SU-DHL-6 (cell line): Measurements from ENCODE around the gene HECTD1.

Experiments
- H2AFZ ChIP-seq: fragments of 200-600 bp; sonication (generic); 2 replicates; pipeline ENCODE4 v1.6.1; 2014; ENCODE audit warnings: low read depth, mild to moderate bottlenecking, moderate library complexity, mixed read lengths, antibody characterized with exemption, low read length; ENCODE audit not compliant: severe bottlenecking
- H3F3A ChIP-seq: fragments of 200-600 bp; shearing (Covaris generic); 2 replicates; pipeline ENCODE4 v1.6.0; 2016; ENCODE audit warnings: antibody characterized with exemption, mild to moderate bottlenecking; ENCODE audit not compliant: insufficient read depth
- H3K27ac ChIP-seq: fragments of 200-600 bp; sonication (generic); 2 replicates; pipeline ENCODE4 v1.5.1; 2016; ENCODE audit warnings: low read depth, mild to moderate bottlenecking, low read length, moderate library complexity, mixed read lengths
- H3K27me3 ChIP-seq: fragments of 200-600 bp; sonication (generic), shearing (Covaris generic); 2 replicates; pipeline ENCODE4 v1.6.0; 2014; ENCODE audit warnings: mild to moderate bottlenecking, low read length
- H3K36me3 ChIP-seq: fragments of 200-600 bp; sonication (generic); 2 replicates; pipeline ENCODE4 v1.6.1; 2014; ENCODE audit warnings: mild to moderate bottlenecking, low read length, mixed read lengths
- H3K4me2 ChIP-seq: fragments of 300-600, 200-600 bp; shearing (Covaris generic), sonication (generic); 2 replicates; pipeline ENCODE4 v1.6.0; 2014; ENCODE audit warnings: low read length, low read depth, mild to moderate bottlenecking; ENCODE audit not compliant: poor library complexity, severe bottlenecking
- H3K4me3 ChIP-seq: fragments of 200-600 bp; sonication (generic); 2 replicates; pipeline ENCODE4 v1.5.1; 2014; ENCODE audit warnings: antibody characterized with exemption, low read length, mild to moderate bottlenecking, mixed read lengths; ENCODE audit not compliant: insufficient read depth, poor library complexity, severe bottlenecking
- H3K79me2 ChIP-seq: fragments of 200-600 bp; sonication (generic); 2 replicates; pipeline ENCODE4 v1.6.1; 2014; ENCODE audit warnings: mild to moderate bottlenecking, low read length, moderate library complexity; ENCODE audit not compliant: insufficient read depth
- H3K9ac ChIP-seq: fragments of 200-600 bp; sonication (generic); 2 replicates; pipeline ENCODE4 v1.7.0; 2014; ENCODE audit warnings: mild to moderate bottlenecking, low read length
- H3K9me2 ChIP-seq: fragments of 200-600 bp; sonication (generic); replicated peaks from 2 replicates; pipeline ENCODE4 v1.6.1; 2014; ENCODE audit warnings: low read length; ENCODE audit not compliant: insufficient read depth
- H3K9me3 ChIP-seq: fragments of 200-600 bp; sonication (generic); 2 replicates; pipeline ENCODE4 v1.6.1; 2014; ENCODE audit warnings: low read length, mixed read lengths; ENCODE audit not compliant: insufficient read depth
- H4K20me1 ChIP-seq: fragments of 200-600 bp; sonication (generic); 2 replicates; pipeline ENCODE4 v1.6.1; 2014; ENCODE audit warnings: low read depth, mild to moderate bottlenecking, antibody characterized with exemption, low read length, moderate library complexity, mixed read lengths
- CTCF ChIP-seq: fragments of 200-600 bp; sonication (generic); IDR thresholded peaks from one replicate; pipeline ENCODE4 v1.5.1; 2017; ENCODE audit warnings: antibody characterized with exemption, mild to moderate bottlenecking, low read length, moderate library complexity; ENCODE audit not compliant: insufficient read depth, poor library complexity, severe bottlenecking
- EZH2phosphoT487 ChIP-seq: fragments of 200-600 bp; sonication (generic), shearing (Covaris generic); conservative IDR thresholded peaks from 2 replicates; pipeline ENCODE4 v1.6.1; 2018; ENCODE audit warnings: mild to moderate bottlenecking, antibody characterized with exemption, low read length, moderate library complexity, mixed read lengths

Gene HECTD1

GRCh38 chr14:31161274-31161673, 46.3 kb downstream of the HECTD1 start:
- Histone ChIP-seq H4K20me1 (no peaks in the 10 kb centered on the region), H3K4me3 (no peak overlapping the region), H3K9ac (no peak overlapping the region), H3K79me2 (no peaks in the 10 kb centered on the region), H3K4me2 (no peak overlapping the region), H3K27me3 (no peaks in the 10 kb centered on the region), H3K27ac (no peak overlapping the region), H3K36me3 (peaks cover 30% of the 10 kb centered on the region; the same call in 1 of the 2 replicates), H3K9me3 (no peaks in the 10 kb centered on the region), H2AFZ (no peak overlapping the region), H3K9me2 (no peaks in the 10 kb centered on the region), H3F3A (peaks cover 4% of the 10 kb centered on the region; the same call in 1 of the 2 replicates)
- TF ChIP-seq CTCF (no peak), EZH2phosphoT487 (no peak)

GRCh38 chr14:31159682-31160296, 47.8 kb downstream of the HECTD1 start:
- TF ChIP-seq EZH2phosphoT487 = no peak
- no peak for TF ChIP-seq CTCF
- no peaks in the 10 kb centered on the region for H3K79me2 ChIP-seq
- no peaks in the 10 kb centered on the region for H3K27me3 ChIP-seq
- H3K9me2 ChIP-seq = no peaks in the 10 kb centered on the region
- H3K27ac ChIP-seq = no peak overlapping the region
- H3K36me3 ChIP-seq = peaks cover 30% of the 10 kb centered on the region; the same call in 1 of the 2 replicates
- H3F3A ChIP-seq = peaks cover 4% of the 10 kb centered on the region; the same call in 1 of the 2 replicates
- H3K9ac ChIP-seq = no peak overlapping the region
- H2AFZ ChIP-seq = no peak overlapping the region
- H3K4me3 ChIP-seq = no peak overlapping the region
- no peaks in the 10 kb centered on the region for H3K9me3 ChIP-seq
- H3K4me2 ChIP-seq = no peak overlapping the region
- no peaks in the 10 kb centered on the region for H4K20me1 ChIP-seq

- Histone ChIP-seq H3K9me2 (no peaks in the 10 kb centered on the region), H2AFZ (no peak overlapping the region), H3K36me3 (peaks cover 17% of the 10 kb centered on the region; the same call in 1 of the 2 replicates), H3K9me3 (no peaks in the 10 kb centered on the region), H3K27me3 (no peaks in the 10 kb centered on the region), H3K27ac (no peak overlapping the region), H3K4me3 (no peak overlapping the region), H3K4me2 (no peak overlapping the region), H3K9ac (no peak overlapping the region), H3K79me2 (no peaks in the 10 kb centered on the region), H4K20me1 (no peaks in the 10 kb centered on the region), H3F3A (peaks cover 4% of the 10 kb centered on the region; the same call in 1 of the 2 replicates)
- TF ChIP-seq EZH2phosphoT487 = no peak
- no peak for TF ChIP-seq CTCF
Observed at GRCh38 chr14:31154956-31155355, 52.6 kb downstream of the HECTD1 start.
